Activated T-helper 17 cell treated with anti-CD3 and anti-CD28 coated beads, Interleukin-2, amount 50 U/mL, for 72 hours (primary cell): ENCODE results near the gene CEP89. TPM values are rescaled to one million over a fixed set of nuclear protein-coding genes. Genes with fewer than 3 reads are reported as not detected.
"Not testable (repeated sequence)": the region's sequence is repeated elsewhere in the genome, so short reads cannot be mapped to it uniquely, and the experiment has no call there.

Source experiments
- ATAC-seq: fragments of 150-1000 bp; cut with Tn5 transposase; replicated peaks from 2 replicates; pipeline ENCODE4 v1.10.0; 2021; ENCODE audit warnings: mild to moderate bottlenecking, moderate library complexity
- H3K27ac Mint-ChIP-seq: one replicate; pipeline ENCODE4 v1.8.0; 2022; ENCODE audit warnings: mixed read lengths
- H3K27me3 Mint-ChIP-seq: one replicate; pipeline ENCODE4 v1.8.0; 2022; ENCODE audit warnings: mixed read lengths
- H3K36me3 Mint-ChIP-seq: one replicate; pipeline ENCODE4 v1.8.0; 2022; ENCODE audit warnings: low read depth, mild to moderate bottlenecking, mixed read lengths
- H3K4me1 Mint-ChIP-seq: one replicate; pipeline ENCODE4 v1.8.0; 2022; ENCODE audit warnings: mixed read lengths
- H3K4me3 Mint-ChIP-seq: one replicate; pipeline ENCODE4 v1.8.0; 2022; ENCODE audit warnings: mild to moderate bottlenecking, mixed read lengths
- H3K9me3 Mint-ChIP-seq: one replicate; pipeline ENCODE4 v1.8.0; 2022; ENCODE audit warnings: mixed read lengths
- total RNA-seq, 2 donors: library from RNA; stranded (reverse); gene quantifications; one replicate each; pipeline ENCODE4 v1.2.3, GENCODE V29; 2022

Gene CEP89
- total RNA-seq, 2 donors from 2014 or later: 16.6 to 21.4 TPM

GRCh38 chr19:32864318-32865007 lies 107.3 kb downstream of the CEP89 start:
- Mint-ChIP-seq H3K9me3 (no peaks in the 10 kb centered on the region), H3K36me3 (no peaks in the 10 kb centered on the region), H3K27ac (no peak overlapping the region)

GRCh38 chr19:32863841-32864240 lies 107.9 kb downstream of the CEP89 start:
- Mint-ChIP-seq H3K4me3 (no peak overlapping the region), H3K4me1 (no peaks in the 10 kb centered on the region), H3K27ac (no peak overlapping the region), H3K36me3 (no peaks in the 10 kb centered on the region), H3K27me3 (no peaks in the 10 kb centered on the region), H3K9me3 (no peaks in the 10 kb centered on the region)
- ATAC-seq: no peak

More at GRCh38 chr19:32864318-32865007, 107.3 kb downstream of the CEP89 start:
- H3K27me3 Mint-ChIP-seq: no peaks in the 10 kb centered on the region
- no peak for ATAC-seq
- H3K4me3 Mint-ChIP-seq: no peak overlapping the region
- no peaks in the 10 kb centered on the region for H3K4me1 Mint-ChIP-seq

- H3K27me3 Mint-ChIP-seq: no peaks in the 10 kb centered on the region
- no peaks in the 10 kb centered on the region for H3K4me1 Mint-ChIP-seq
- no peak overlapping the region for H3K4me3 Mint-ChIP-seq
- no peaks in the 10 kb centered on the region for H3K36me3 Mint-ChIP-seq
- no peak for ATAC-seq
- no peak overlapping the region for H3K27ac Mint-ChIP-seq
- no peaks in the 10 kb centered on the region for H3K9me3 Mint-ChIP-seq
Measured at GRCh38 chr19:32863301-32863700, 108.5 kb downstream of the CEP89 start.

GRCh38 chr19:32862741-32863140 lies 109.0 kb downstream of the CEP89 start:
- H3K4me3 Mint-ChIP-seq: no peak overlapping the region
- H3K4me1 Mint-ChIP-seq: no peaks in the 10 kb centered on the region
- no peak for ATAC-seq
- no peaks in the 10 kb centered on the region for H3K36me3 Mint-ChIP-seq
- H3K27ac Mint-ChIP-seq: no peak overlapping the region
- no peaks in the 10 kb centered on the region for H3K27me3 Mint-ChIP-seq
- no peaks in the 10 kb centered on the region for H3K9me3 Mint-ChIP-seq

GRCh38 chr19:32862173-32862572 lies 109.6 kb downstream of the CEP89 start:
- no peak overlapping the region for H3K4me3 Mint-ChIP-seq
- H3K27ac Mint-ChIP-seq: no peak overlapping the region
- H3K9me3 Mint-ChIP-seq: no peaks in the 10 kb centered on the region
- ATAC-seq: no peak
- no peaks in the 10 kb centered on the region for H3K36me3 Mint-ChIP-seq
- H3K27me3 Mint-ChIP-seq: no peaks in the 10 kb centered on the region
- H3K4me1 Mint-ChIP-seq: no peaks in the 10 kb centered on the region

- Mint-ChIP-seq H3K9me3 (no peaks in the 10 kb centered on the region), H3K27ac (no peak overlapping the region), H3K4me1 (no peaks in the 10 kb centered on the region), H3K4me3 (no peak overlapping the region), H3K36me3 (no peaks in the 10 kb centered on the region), H3K27me3 (no peaks in the 10 kb centered on the region)
- no peak for ATAC-seq
Measured at GRCh38 chr19:32861596-32861995, 110.2 kb downstream of the CEP89 start.

- Mint-ChIP-seq H3K36me3 (no peaks in the 10 kb centered on the region), H3K27me3 (no peaks in the 10 kb centered on the region), H3K9me3 (no peaks in the 10 kb centered on the region), H3K27ac (no peak overlapping the region), H3K4me3 (no peak overlapping the region), H3K4me1 (no peaks in the 10 kb centered on the region)
- ATAC-seq: no peak
Measured at GRCh38 chr19:32859591-32859990, 112.2 kb downstream of the CEP89 start.

- H3K27me3 Mint-ChIP-seq: no peaks in the 10 kb centered on the region
- H3K9me3 Mint-ChIP-seq: no peaks in the 10 kb centered on the region
- no peak overlapping the region for H3K4me3 Mint-ChIP-seq
- no peak for ATAC-seq
- no peaks in the 10 kb centered on the region for H3K36me3 Mint-ChIP-seq
- H3K27ac Mint-ChIP-seq: no peak overlapping the region
- no peaks in the 10 kb centered on the region for H3K4me1 Mint-ChIP-seq
Measured at GRCh38 chr19:32858559-32858958, 113.2 kb downstream of the CEP89 start.

- Mint-ChIP-seq H3K4me1 (no peaks in the 10 kb centered on the region), H3K36me3 (no peaks in the 10 kb centered on the region), H3K4me3 (no peak overlapping the region), H3K27me3 (no peaks in the 10 kb centered on the region), H3K27ac (no peak overlapping the region), H3K9me3 (no peaks in the 10 kb centered on the region)
- ATAC-seq: no peak
Measured at GRCh38 chr19:32858155-32858554, 113.6 kb downstream of the CEP89 start.

GRCh38 chr19:32857584-32857983 lies 114.2 kb downstream of the CEP89 start:
- no peaks in the 10 kb centered on the region for H3K27me3 Mint-ChIP-seq
- H3K36me3 Mint-ChIP-seq: no peaks in the 10 kb centered on the region
- no peak overlapping the region for H3K27ac Mint-ChIP-seq
- H3K4me3 Mint-ChIP-seq: no peak overlapping the region
- no peaks in the 10 kb centered on the region for H3K4me1 Mint-ChIP-seq
- no peaks in the 10 kb centered on the region for H3K9me3 Mint-ChIP-seq
- no peak for ATAC-seq

GRCh38 chr19:32856818-32857217 lies 114.9 kb downstream of the CEP89 start:
- not testable (repeated sequence) for H3K27ac Mint-ChIP-seq, H3K4me3 Mint-ChIP-seq, H3K27me3 Mint-ChIP-seq, H3K9me3 Mint-ChIP-seq, H3K4me1 Mint-ChIP-seq, ATAC-seq, H3K36me3 Mint-ChIP-seq

- Mint-ChIP-seq H3K27me3 (no peaks in the 10 kb centered on the region), H3K4me1 (no peaks in the 10 kb centered on the region), H3K36me3 (no peaks in the 10 kb centered on the region), H3K4me3 (no peak overlapping the region), H3K9me3 (no peaks in the 10 kb centered on the region), H3K27ac (no peak overlapping the region)
- ATAC-seq: no peak
Measured at GRCh38 chr19:32852216-32852615, 119.5 kb downstream of the CEP89 start.

GRCh38 chr19:32848035-32848434 lies 123.7 kb downstream of the CEP89 start:
- H3K9me3 Mint-ChIP-seq, ATAC-seq: not testable (repeated sequence)

GRCh38 chr19:32843716-32844245 lies 128.0 kb downstream of the CEP89 start:
- no peaks in the 10 kb centered on the region for H3K36me3 Mint-ChIP-seq
- H3K4me3 Mint-ChIP-seq: no peak overlapping the region
- H3K27ac Mint-ChIP-seq: no peak overlapping the region
- no peaks in the 10 kb centered on the region for H3K27me3 Mint-ChIP-seq
- peaks cover 10% of the 10 kb centered on the region for H3K9me3 Mint-ChIP-seq
- ATAC-seq: no peak
- H3K4me1 Mint-ChIP-seq: no peaks in the 10 kb centered on the region

More at GRCh38 chr19:32848035-32848434, 123.7 kb downstream of the CEP89 start:
- not testable (repeated sequence) for H3K27me3 Mint-ChIP-seq, H3K4me3 Mint-ChIP-seq, H3K27ac Mint-ChIP-seq, H3K4me1 Mint-ChIP-seq, H3K36me3 Mint-ChIP-seq

GRCh38 chr19:32842061-32842460 lies 129.7 kb downstream of the CEP89 start:
- Mint-ChIP-seq H3K9me3 (peaks cover 10% of the 10 kb centered on the region), H3K36me3 (no peaks in the 10 kb centered on the region), H3K4me1 (no peaks in the 10 kb centered on the region), H3K27me3 (no peaks in the 10 kb centered on the region), H3K4me3 (no peak overlapping the region), H3K27ac (no peak overlapping the region)
- no peak for ATAC-seq
